Mucosa of descending colon (tissue), 3 donors: ENCODE measurements around the gene INA. TPM values are rescaled to one million over a fixed set of nuclear protein-coding genes. Genes with fewer than 3 reads are reported as not detected.

Experiments used
- ATAC-seq: fragments of 200-7000 bp; cut with Tn5 transposase; one replicate; pipeline ENCODE4 v1.9.1; 2020; ENCODE audit warnings: mild to moderate bottlenecking, moderate library complexity
- DNase-seq, 3 donors: peaks; one replicate each; pipeline ENCODE4 v3.0.0-alpha.2; 2020
- H3K36me3 ChIP-seq: fragments of 200-600 bp; one replicate; pipeline ENCODE4 v1.8.0; 2021; ENCODE audit warnings: low read depth, mild to moderate bottlenecking
- H3K4me1 ChIP-seq: fragments of 200-600 bp; one replicate; pipeline ENCODE4 v1.8.0; 2021; ENCODE audit warnings: low read depth, mild to moderate bottlenecking
- H3K4me3 ChIP-seq: fragments of 200-600 bp; one replicate; pipeline ENCODE4 v1.8.0; 2021; ENCODE audit warnings: mild to moderate bottlenecking
- H3K9me3 ChIP-seq: fragments of 200-600 bp; one replicate; pipeline ENCODE4 v1.8.0; 2021; ENCODE audit warnings: mild to moderate bottlenecking
- intact Hi-C, 2 donors: fragments of 100-400 bp; cut with DNase I in 1 of 2; cut with micrococcal nuclease in 1 of 2; formaldehyde crosslinking; loops; one replicate each; pipeline versions ENCODE4 v1.11.0 to v1.11.1; 2022; cut with DNase I, micrococcal nuclease
- long read RNA-seq, 2 donors: library from polyadenylated mRNA; unstranded; transcript quantifications; one replicate each; pipeline ENCODE4 v2.0.0, GENCODE V29; 2019 to 2021
- total RNA-seq, 3 donors: library from RNA; stranded (reverse); fragmentation: NEBNext Ultra II Directional in 2 of 3; extraction: Animal tissue kit (Norgen Biotek cat#: 25700) in 2 of 3; gene quantifications; one replicate each; pipeline versions ENCODE4 v1.2.1 to v1.2.4, GENCODE V29; 2021 to 2023
- TF ChIP-seq, protein P1 (sequence below): fragments of 200-600 bp; IDR thresholded peaks from one replicate; pipeline ENCODE4 v1.8.0; 2022; ENCODE audit warnings: antibody characterized with exemption, mild to moderate bottlenecking
- donor health status: DM: no; HTN: no; CAD: no; lungs with moderate emphysema.
- donor health status: DM: no; HTN: no; CAD: no.
- donor health status: DM: no; HTN: yes; CAD: no.

INA gene
- 1 to 10 TPM in 1 of 3 donors, under 1 TPM in 2; 0.34 to 6.8 (median 0.55) TPM for total RNA-seq
- long read RNA-seq, donor 1, transcript INA-201 (3 exons, 3,231 nt), result major isoform, 9 of 9 reads
- long read RNA-seq, donor 1, partial matches to known transcripts, result 0 of 9 reads
- long read RNA-seq, donor 1, other reads (novel, unspliced or antisense), result 0 of 9 reads
- long read RNA-seq, donor 2, result 0 reads

DNA sequence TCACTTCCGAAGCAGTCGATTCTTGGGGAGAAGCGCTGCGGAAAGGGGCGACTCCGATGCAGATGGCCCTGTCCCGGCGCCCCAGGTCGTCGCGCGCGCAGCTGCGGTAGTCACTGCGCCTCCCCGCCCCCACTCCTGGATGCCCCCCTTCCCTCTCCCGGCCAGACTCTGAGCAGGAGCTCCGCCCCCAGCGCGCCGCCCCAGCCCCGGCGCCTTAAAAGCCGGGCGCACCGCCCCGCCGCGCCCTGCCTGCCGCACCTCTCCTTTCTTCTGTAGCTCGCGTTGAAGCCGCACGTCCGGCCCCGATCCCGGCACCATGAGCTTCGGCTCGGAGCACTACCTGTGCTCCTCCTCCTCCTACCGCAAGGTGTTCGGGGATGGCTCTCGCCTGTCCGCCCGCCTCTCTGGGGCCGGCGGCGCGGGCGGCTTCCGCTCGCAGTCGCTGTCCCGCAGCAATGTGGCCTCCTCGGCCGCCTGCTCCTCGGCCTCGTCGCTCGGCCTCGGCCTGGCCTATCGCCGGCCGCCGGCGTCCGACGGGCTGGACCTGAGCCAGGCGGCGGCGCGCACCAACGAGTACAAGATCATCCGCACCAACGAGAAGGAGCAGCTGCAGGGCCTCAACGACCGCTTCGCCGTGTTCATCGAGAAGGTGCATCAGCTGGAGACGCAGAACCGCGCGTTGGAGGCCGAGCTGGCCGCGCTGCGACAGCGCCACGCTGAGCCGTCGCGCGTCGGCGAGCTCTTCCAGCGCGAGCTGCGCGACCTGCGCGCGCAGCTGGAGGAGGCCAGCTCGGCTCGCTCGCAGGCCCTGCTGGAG lies at the start of gene INA:
TSS of gene INA (plus strand) at position 243 of the 817 bp plus-strand sequence. CDS start at position 317, 74 bp downstream.
- peak in 1 of 3 donors; percentile 27 for DNase-seq
- no peaks in the 10 kb centered on the region for H3K36me3 ChIP-seq
- H3K4me3 ChIP-seq, result no peak within 1 kb of the TSS
- peaks cover 6% of the 10 kb centered on the region for H3K4me1 ChIP-seq
- H3K9me3 ChIP-seq, result no peaks in the 10 kb centered on the region
- ATAC-seq, result peak; percentile 72
- intact Hi-C loops, result no loop called here
- TF ChIP-seq, protein P1, sequence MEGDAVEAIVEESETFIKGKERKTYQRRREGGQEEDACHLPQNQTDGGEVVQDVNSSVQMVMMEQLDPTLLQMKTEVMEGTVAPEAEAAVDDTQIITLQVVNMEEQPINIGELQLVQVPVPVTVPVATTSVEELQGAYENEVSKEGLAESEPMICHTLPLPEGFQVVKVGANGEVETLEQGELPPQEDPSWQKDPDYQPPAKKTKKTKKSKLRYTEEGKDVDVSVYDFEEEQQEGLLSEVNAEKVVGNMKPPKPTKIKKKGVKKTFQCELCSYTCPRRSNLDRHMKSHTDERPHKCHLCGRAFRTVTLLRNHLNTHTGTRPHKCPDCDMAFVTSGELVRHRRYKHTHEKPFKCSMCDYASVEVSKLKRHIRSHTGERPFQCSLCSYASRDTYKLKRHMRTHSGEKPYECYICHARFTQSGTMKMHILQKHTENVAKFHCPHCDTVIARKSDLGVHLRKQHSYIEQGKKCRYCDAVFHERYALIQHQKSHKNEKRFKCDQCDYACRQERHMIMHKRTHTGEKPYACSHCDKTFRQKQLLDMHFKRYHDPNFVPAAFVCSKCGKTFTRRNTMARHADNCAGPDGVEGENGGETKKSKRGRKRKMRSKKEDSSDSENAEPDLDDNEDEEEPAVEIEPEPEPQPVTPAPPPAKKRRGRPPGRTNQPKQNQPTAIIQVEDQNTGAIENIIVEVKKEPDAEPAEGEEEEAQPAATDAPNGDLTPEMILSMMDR, result no peak

DNA sequence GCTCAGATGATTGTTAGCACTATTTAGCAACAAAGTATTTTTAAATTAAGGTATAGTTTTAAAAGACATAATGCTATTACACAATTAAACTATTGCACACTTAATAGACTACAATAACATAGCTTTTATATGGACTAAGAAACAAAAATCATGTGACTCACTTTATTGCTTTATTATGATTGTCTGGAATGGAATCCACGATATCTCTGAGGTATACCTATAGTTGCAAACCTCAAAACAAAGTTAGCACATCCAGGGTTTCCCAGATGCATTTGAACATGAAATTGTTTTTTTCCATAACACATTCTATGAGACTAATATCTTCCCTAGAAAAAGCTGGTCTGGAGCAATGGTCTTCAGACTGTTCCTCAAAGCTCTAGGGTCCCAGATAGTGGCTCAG lies 49.5 kb upstream of the INA start:
- TF ChIP-seq, protein P1, result no peak
- DNase-seq, result no peak
- intact Hi-C loops, result no loop called here
- H3K36me3 ChIP-seq, result no peaks in the 10 kb centered on the region
- peaks cover 8% of the 10 kb centered on the region for H3K4me1 ChIP-seq
- peak; percentile 69 for ATAC-seq
- peaks cover 19% of the 10 kb centered on the region for H3K9me3 ChIP-seq
- H3K4me3 ChIP-seq, result no peak overlapping the region

DNA sequence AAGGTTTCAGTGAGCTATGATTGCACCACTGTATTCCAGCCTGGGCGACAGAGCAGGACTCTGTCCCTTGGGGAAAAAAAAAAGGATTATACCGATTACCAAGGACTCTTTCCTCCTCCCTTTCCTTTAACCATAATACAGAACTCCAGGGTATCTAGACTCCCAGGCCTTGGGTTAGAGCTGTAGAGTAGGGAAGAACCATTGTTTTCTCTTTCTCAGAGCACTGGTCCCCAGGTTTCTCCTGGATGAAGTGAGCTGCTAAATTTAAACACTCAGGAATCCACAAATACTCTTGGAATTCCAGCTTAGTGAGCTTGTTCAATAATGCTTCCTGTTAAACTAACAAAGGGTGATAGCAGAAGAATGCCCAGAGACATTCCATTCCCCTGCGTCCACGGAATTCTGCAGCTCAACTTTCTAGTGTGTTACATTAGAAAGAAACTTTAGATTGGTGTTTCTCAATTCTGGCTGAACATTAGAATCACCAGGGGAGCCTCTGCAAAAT lies 45.8 kb upstream of the INA start:
- no peaks in the 10 kb centered on the region for H3K36me3 ChIP-seq
- DNase-seq, result no peak
- no peak overlapping the region for H3K4me3 ChIP-seq
- ATAC-seq, result peak; percentile 9
- intact Hi-C loops, result no loop called here
- TF ChIP-seq, protein P1, result no peak
- H3K4me1 ChIP-seq, result peaks cover 8% of the 10 kb centered on the region
- no peaks in the 10 kb centered on the region for H3K9me3 ChIP-seq

DNA sequence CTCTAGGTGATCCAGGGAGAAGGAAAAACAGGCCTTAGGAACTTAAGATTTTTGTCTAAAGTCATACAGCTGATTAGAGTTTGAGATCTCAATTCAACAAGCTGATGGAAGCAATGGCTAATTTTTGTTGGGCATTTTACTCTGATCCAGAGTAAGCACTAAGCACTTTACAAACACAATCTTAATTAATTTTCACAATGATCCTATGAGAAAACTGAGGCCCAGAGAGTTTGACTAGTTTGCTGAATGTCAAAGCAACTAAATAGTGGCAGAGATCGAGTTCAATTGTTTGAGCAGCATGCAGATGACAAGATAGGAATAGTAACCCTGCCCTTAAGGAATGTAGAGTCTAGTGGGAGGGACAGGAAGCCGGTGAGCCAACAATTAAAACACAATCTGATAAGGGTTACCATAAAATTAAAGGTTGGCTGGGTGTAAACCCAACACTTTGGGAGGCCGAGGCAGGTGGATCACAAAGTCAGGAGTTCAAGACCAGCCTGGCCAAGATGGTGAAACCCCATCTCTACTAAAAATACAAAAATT lies 44.7 kb upstream of the INA start:
- peaks cover 8% of the 10 kb centered on the region for H3K4me1 ChIP-seq
- DNase-seq, result no peak
- no peaks in the 10 kb centered on the region for H3K36me3 ChIP-seq
- no peaks in the 10 kb centered on the region for H3K9me3 ChIP-seq
- no peak overlapping the region for H3K4me3 ChIP-seq
- ATAC-seq, result peak; percentile 74
- intact Hi-C loops, result no loop called here
- TF ChIP-seq, protein P1, result no peak

DNA sequence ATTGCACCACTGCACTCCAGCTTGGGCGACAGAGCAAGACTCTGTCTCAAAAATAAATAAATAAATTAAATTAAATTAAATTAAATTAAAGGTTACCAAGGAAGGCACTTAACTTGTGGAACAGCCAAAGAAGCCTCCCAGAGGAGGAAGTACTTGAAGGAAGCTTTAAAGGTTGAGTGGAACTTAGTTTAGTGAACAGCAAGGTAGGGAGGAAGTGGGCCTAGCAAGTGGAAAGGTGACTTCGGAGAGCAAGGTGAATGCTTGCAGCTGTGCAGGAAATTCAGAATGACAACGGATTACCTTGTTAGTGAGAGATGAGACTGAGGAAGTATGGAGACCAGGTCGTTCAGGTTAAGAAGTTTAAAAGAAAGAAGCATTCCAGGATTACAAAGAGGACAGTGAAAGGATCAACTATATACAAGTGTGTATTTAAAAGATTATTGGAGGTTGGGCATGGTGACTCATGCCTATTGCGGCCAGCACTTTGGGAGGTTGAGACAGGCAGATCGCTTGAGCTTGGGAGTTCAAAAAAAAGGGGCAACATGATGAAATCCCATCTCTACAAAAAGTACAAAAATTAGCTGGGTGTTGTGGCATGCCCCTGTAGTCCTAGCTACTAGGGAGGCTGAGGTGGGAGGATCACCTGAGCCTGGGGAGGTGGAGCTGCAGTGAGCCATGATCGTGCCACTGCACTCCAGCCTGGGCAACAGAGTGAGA lies 44.0 kb upstream of the INA start:
- ATAC-seq (peak; percentile 63), DNase-seq (no peak)
- peaks cover 3% of the 10 kb centered on the region for H3K4me1 ChIP-seq
- no peaks in the 10 kb centered on the region for H3K36me3 ChIP-seq
- no peak overlapping the region for H3K4me3 ChIP-seq
- TF ChIP-seq, protein P1, result no peak
- intact Hi-C loops, result no loop called here
- H3K9me3 ChIP-seq, result no peaks in the 10 kb centered on the region
